ENCODE data around the gene HNRNPDL.
"Not testable (repeated sequence)": the region's sequence is repeated elsewhere in the genome, so short reads cannot be mapped to it uniquely, and the experiment has no call there.

Gene HNRNPDL

GRCh38 chr4:82477469-82477868 is 47.2 kb upstream of the HNRNPDL start:
- H3K27ac ChIP-seq (ENCODE audit: extremely low read depth, low read depth, low read length); POLR2A ChIA-PET: not testable (repeated sequence)
- CTCF ChIA-PET, result interaction anchor here (0.6 kb wide), 1 partner anchor 408 kb away, joined by 3 read pairs; no protein-coding TSS in a partner anchor

GRCh38 chr4:82475931-82476330 is 45.7 kb upstream of the HNRNPDL start:
- H3K27ac ChIP-seq (ENCODE audit: extremely low read depth, low read depth, low read length); H3K4me1 ChIP-seq (ENCODE audit: control insufficient read depth, insufficient read depth, low read length); H3K9me3 ChIP-seq (ENCODE audit: control insufficient read depth, insufficient read depth, low read depth, low read length); H3K36me3 ChIP-seq (ENCODE audit: control insufficient read depth in 2 of 2, insufficient read depth in 1 of 2, low read length in 2 of 2); CTCF ChIA-PET; POLR2A ChIA-PET; H3K4me3 ChIP-seq (ENCODE audit: low read depth, low read length): not testable (repeated sequence)

More at GRCh38 chr4:82477469-82477868, 47.2 kb upstream of the HNRNPDL start:
- not testable (repeated sequence) for H3K4me1 ChIP-seq (ENCODE audit: control insufficient read depth, insufficient read depth, low read length); H3K4me3 ChIP-seq (ENCODE audit: low read depth, low read length); H3K9me3 ChIP-seq (ENCODE audit: control insufficient read depth, insufficient read depth, low read depth, low read length); H3K36me3 ChIP-seq (ENCODE audit: control insufficient read depth in 2 of 2, insufficient read depth in 1 of 2, low read length in 2 of 2)

GRCh38 chr4:82473621-82474164 is 43.4 kb upstream of the HNRNPDL start:
- no peak overlapping the region for H3K27ac ChIP-seq (ENCODE audit: extremely low read depth, low read depth, low read length)
- H3K4me3 ChIP-seq (ENCODE audit: low read depth, low read length), result no peak overlapping the region
- POLR2A ChIA-PET, result no interaction called here
- H3K9me3 ChIP-seq (ENCODE audit: control insufficient read depth, insufficient read depth, low read depth, low read length), result no peaks in the 10 kb centered on the region
- no peaks in the 10 kb centered on the region for H3K4me1 ChIP-seq (ENCODE audit: control insufficient read depth, insufficient read depth, low read length)
- TF ChIP-seq ZNF585B (tag by site-specific recombination; IDR thresholded peaks at IDR 0.05), result no peak
- TF ChIP-seq YY2 (tag by site-specific recombination; IDR thresholded peaks at IDR 0.05), result no peak
- TF ChIP-seq ZNF785 (tag by site-specific recombination; IDR thresholded peaks at IDR 0.05), result no peak
- no peak for TF ChIP-seq ZBTB8A (tag by site-specific recombination; IDR thresholded peaks at IDR 0.05)
- no peaks in the 10 kb centered on the region for H3K36me3 ChIP-seq (ENCODE audit: control insufficient read depth in 2 of 2, insufficient read depth in 1 of 2, low read length in 2 of 2)
- CTCF ChIA-PET, result no interaction called here

- H3K27ac ChIP-seq (ENCODE audit: extremely low read depth, low read depth, low read length); H3K9me3 ChIP-seq (ENCODE audit: control insufficient read depth, insufficient read depth, low read depth, low read length); H3K4me3 ChIP-seq (ENCODE audit: low read depth, low read length); POLR2A ChIA-PET; H3K36me3 ChIP-seq (ENCODE audit: control insufficient read depth in 2 of 2, insufficient read depth in 1 of 2, low read length in 2 of 2); H3K4me1 ChIP-seq (ENCODE audit: control insufficient read depth, insufficient read depth, low read length); CTCF ChIA-PET: not testable (repeated sequence)
These were observed 42.8 kb upstream of the HNRNPDL start for GRCh38 chr4:82473080-82473479.

- ChIA-PET CTCF (interaction anchor here (0.6 kb wide), 1 partner anchor 403 kb away, joined by 5 read pairs; no protein-coding TSS in a partner anchor), POLR2A (no interaction called here)
- no peak for TF ChIP-seq ZNF510 (tag by site-specific recombination; IDR thresholded peaks at IDR 0.05; ENCODE audit: insufficient replicate concordance)
- peak; percentile 52 for TF ChIP-seq ZNF654 (tag by site-specific recombination; IDR thresholded peaks at IDR 0.05; ENCODE audit: low read depth)
- Histone ChIP-seq H3K27ac (ENCODE audit: extremely low read depth, low read depth, low read length) (no peak overlapping the region), H3K36me3 (ENCODE audit: control insufficient read depth in 2 of 2, insufficient read depth in 1 of 2, low read length in 2 of 2) (no peaks in the 10 kb centered on the region; a peak in 1 of 3 replicates), H3K9me3 (ENCODE audit: control insufficient read depth, insufficient read depth, low read depth, low read length) (no peaks in the 10 kb centered on the region), H3K4me3 (ENCODE audit: low read depth, low read length) (no peak overlapping the region), H3K4me1 (ENCODE audit: control insufficient read depth, insufficient read depth, low read length) (no peaks in the 10 kb centered on the region)
These were observed 39.6 kb upstream of the HNRNPDL start for GRCh38 chr4:82469791-82470345.

- H3K4me3 ChIP-seq (ENCODE audit: low read depth, low read length), result no peak overlapping the region
- no peaks in the 10 kb centered on the region for H3K4me1 ChIP-seq (ENCODE audit: control insufficient read depth, insufficient read depth, low read length)
- ChIA-PET POLR2A (no interaction called here), CTCF (no interaction called here)
- H3K27ac ChIP-seq (ENCODE audit: extremely low read depth, low read depth, low read length), result no peak overlapping the region
- H3K9me3 ChIP-seq (ENCODE audit: control insufficient read depth, insufficient read depth, low read depth, low read length), result no peaks in the 10 kb centered on the region
- H3K36me3 ChIP-seq (ENCODE audit: control insufficient read depth in 2 of 2, insufficient read depth in 1 of 2, low read length in 2 of 2), result peaks cover 0 to 14% of the 10 kb centered on the region in 2 experiments; a peak in 2 of 3 replicates
- TF ChIP-seq ZNF10 (tag by site-specific recombination; IDR thresholded peaks at IDR 0.05) (no peak), ZSCAN16 (tag by site-specific recombination; IDR thresholded peaks at IDR 0.05) (no peak), ZNF658 (tag by site-specific recombination; IDR thresholded peaks at IDR 0.05) (no peak), ZNF274 (IDR thresholded peaks at IDR 0.05; ENCODE audit: low read length) (no peak), ZNF274 (tag by site-specific recombination; IDR thresholded peaks at IDR 0.05; ENCODE audit: borderline replicate concordance) (no peak), ZNF214 (tag by site-specific recombination; IDR thresholded peaks at IDR 0.05; ENCODE audit: borderline replicate concordance) (no peak), ZBTB26 (tag by site-specific recombination; optimal IDR thresholded peaks at IDR 0.05) (no peak), EGR2 (tag by site-specific recombination; IDR thresholded peaks at IDR 0.05; ENCODE audit: low read depth) (no peak), ZNF510 (tag by site-specific recombination; IDR thresholded peaks at IDR 0.05; ENCODE audit: insufficient replicate concordance) (no peak), ZNF350 (tag by site-specific recombination; IDR thresholded peaks at IDR 0.05) (no peak), ZNF544 (tag by site-specific recombination; IDR thresholded peaks at IDR 0.05) (no peak), ZNF114 (tag by site-specific recombination; IDR thresholded peaks at IDR 0.05) (no peak), RBAK (tag by site-specific recombination; IDR thresholded peaks at IDR 0.05) (no peak), ZNF404 (tag by site-specific recombination; IDR thresholded peaks at IDR 0.05) (no peak)
These were observed 37.2 kb upstream of the HNRNPDL start for GRCh38 chr4:82467471-82467870.

Measured in HEK293 (cell line).